ENCODE measurements around the gene SORL1. TPM values are rescaled to one million over a fixed set of nuclear protein-coding genes. Genes with fewer than 3 reads are reported as not detected.

Gene SORL1, protein sequence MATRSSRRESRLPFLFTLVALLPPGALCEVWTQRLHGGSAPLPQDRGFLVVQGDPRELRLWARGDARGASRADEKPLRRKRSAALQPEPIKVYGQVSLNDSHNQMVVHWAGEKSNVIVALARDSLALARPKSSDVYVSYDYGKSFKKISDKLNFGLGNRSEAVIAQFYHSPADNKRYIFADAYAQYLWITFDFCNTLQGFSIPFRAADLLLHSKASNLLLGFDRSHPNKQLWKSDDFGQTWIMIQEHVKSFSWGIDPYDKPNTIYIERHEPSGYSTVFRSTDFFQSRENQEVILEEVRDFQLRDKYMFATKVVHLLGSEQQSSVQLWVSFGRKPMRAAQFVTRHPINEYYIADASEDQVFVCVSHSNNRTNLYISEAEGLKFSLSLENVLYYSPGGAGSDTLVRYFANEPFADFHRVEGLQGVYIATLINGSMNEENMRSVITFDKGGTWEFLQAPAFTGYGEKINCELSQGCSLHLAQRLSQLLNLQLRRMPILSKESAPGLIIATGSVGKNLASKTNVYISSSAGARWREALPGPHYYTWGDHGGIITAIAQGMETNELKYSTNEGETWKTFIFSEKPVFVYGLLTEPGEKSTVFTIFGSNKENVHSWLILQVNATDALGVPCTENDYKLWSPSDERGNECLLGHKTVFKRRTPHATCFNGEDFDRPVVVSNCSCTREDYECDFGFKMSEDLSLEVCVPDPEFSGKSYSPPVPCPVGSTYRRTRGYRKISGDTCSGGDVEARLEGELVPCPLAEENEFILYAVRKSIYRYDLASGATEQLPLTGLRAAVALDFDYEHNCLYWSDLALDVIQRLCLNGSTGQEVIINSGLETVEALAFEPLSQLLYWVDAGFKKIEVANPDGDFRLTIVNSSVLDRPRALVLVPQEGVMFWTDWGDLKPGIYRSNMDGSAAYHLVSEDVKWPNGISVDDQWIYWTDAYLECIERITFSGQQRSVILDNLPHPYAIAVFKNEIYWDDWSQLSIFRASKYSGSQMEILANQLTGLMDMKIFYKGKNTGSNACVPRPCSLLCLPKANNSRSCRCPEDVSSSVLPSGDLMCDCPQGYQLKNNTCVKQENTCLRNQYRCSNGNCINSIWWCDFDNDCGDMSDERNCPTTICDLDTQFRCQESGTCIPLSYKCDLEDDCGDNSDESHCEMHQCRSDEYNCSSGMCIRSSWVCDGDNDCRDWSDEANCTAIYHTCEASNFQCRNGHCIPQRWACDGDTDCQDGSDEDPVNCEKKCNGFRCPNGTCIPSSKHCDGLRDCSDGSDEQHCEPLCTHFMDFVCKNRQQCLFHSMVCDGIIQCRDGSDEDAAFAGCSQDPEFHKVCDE (N-terminal part only)
- 1.4 to 2.0 TPM (median 1.6 TPM) in 5 replicates for total RNA-seq (2022; extraction: Qiagen RNA extraction; ENCODE audit: low read depth)

DNA sequence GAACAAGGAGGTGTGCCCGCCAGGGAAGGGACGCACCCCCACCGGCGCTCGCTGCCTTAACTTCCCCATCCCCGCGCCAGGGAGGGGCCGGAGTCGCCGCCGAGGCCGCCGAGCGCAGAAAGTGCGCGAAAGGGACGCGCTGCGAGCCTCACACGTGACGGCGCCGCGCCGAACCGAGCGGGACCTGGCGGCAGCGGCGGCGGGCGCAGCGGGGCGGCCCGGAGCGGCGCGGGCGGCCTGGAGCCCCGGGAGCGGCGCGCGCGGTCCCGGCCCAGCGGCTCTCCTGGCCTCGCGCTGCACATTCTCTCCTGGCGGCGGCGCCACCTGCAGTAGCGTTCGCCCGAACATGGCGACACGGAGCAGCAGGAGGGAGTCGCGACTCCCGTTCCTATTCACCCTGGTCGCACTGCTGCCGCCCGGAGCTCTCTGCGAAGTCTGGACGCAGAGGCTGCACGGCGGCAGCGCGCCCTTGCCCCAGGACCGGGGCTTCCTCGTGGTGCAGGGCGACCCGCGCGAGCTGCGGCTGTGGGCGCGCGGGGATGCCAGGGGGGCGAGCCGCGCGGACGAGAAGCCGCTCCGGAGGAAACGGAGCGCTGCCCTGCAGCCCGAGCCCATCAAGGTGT, at the start of gene SORL1:
TSS of gene SORL1 (plus strand) at position 329 of the 623 bp plus-strand sequence. CDS start at position 347, 18 bp downstream.

GRCh38 chr11:121452609-121453150, 566 bp downstream of the SORL1 start, which contains the start of gene SORL1-AS1:
SORL1-AS1 (minus strand) TSS chr11:121452967.

Other genes with a start within 250 kb of the SORL1 start
- gene SC5D, start 159.5 kb upstream of the SORL1 start, total RNA-seq (2022; extraction: Qiagen RNA extraction; ENCODE audit: low read depth): 8.2 to 11.9 TPM (median 10.1 TPM) in 5 replicates